ENCODE measurements around the gene MIA3. TPM values are rescaled to one million over a fixed set of nuclear protein-coding genes. Genes with fewer than 3 reads are reported as not detected.

MIA3 gene
- total RNA-seq, 2 donors from 2014 or later: 34.4 to 53.9 TPM

GRCh38 chr1:222610728-222611127, 7.2 kb upstream of the MIA3 start:
- H3K27me3 ChIP-seq: no peaks in the 10 kb centered on the region
- no peak for DNase-seq (ENCODE audit: low spot score)
- H3K4me3 ChIP-seq: no peak overlapping the region
- H3K4me1 ChIP-seq: no peaks in the 10 kb centered on the region
- no peak overlapping the region for H3K27ac ChIP-seq
- TF ChIP-seq CTCF (IDR thresholded peaks at IDR 0.05): no peak
- H3K9me3 ChIP-seq: no peaks in the 10 kb centered on the region
- no peaks in the 10 kb centered on the region for H3K36me3 ChIP-seq

GRCh38 chr1:222613627-222614026, 4.3 kb upstream of the MIA3 start:
- Histone ChIP-seq H3K4me3 (no peak overlapping the region), H3K9me3 (no peaks in the 10 kb centered on the region), H3K27ac (no peak overlapping the region), H3K4me1 (peaks cover 0 to 6% of the 10 kb centered on the region in 2 donors), H3K27me3 (no peaks in the 10 kb centered on the region), H3K36me3 (no peaks in the 10 kb centered on the region)
- no peak for TF ChIP-seq CTCF (IDR thresholded peaks at IDR 0.05)
- DNase-seq (ENCODE audit: low spot score): no peak

GRCh38 chr1:222616525-222616924, 1.4 kb upstream of the MIA3 start:
- no peak overlapping the region for H3K27ac ChIP-seq

GRCh38 chr1:222617367-222617951, 438 bp upstream of the MIA3 start:
- Histone ChIP-seq H3K36me3 (no peaks in the 10 kb centered on the region), H3K27me3 (no peaks in the 10 kb centered on the region), H3K4me3 (peak overlapping the region; percentile 48 to 98), H3K27ac (peak overlapping the region; percentile 50 to 65), H3K9me3 (no peaks in the 10 kb centered on the region), H3K4me1 (peaks cover 0 to 15% of the 10 kb centered on the region in 2 donors)
- TF ChIP-seq CTCF (IDR thresholded peaks at IDR 0.05): no peak
- DNase-seq (ENCODE audit: low spot score): peak; percentile 94

More at GRCh38 chr1:222616525-222616924, 1.4 kb upstream of the MIA3 start:
- TF ChIP-seq CTCF (IDR thresholded peaks at IDR 0.05): no peak
- Histone ChIP-seq H3K4me3 (no peak overlapping the region), H3K27me3 (no peaks in the 10 kb centered on the region), H3K36me3 (no peaks in the 10 kb centered on the region), H3K9me3 (no peaks in the 10 kb centered on the region), H3K4me1 (peaks cover 0 to 15% of the 10 kb centered on the region in 2 donors)
- no peak for DNase-seq (ENCODE audit: low spot score)

- no peak for DNase-seq (ENCODE audit: low spot score)
- Histone ChIP-seq H3K4me1 (peaks cover 0 to 18% of the 10 kb centered on the region in 2 donors), H3K36me3 (peaks cover 6% of the 10 kb centered on the region), H3K27me3 (no peaks in the 10 kb centered on the region), H3K4me3 (peak overlapping the region; percentile 98 to 99), H3K9me3 (no peaks in the 10 kb centered on the region), H3K27ac (peak overlapping the region; percentile 82 to 86)
- TF ChIP-seq CTCF (IDR thresholded peaks at IDR 0.05): no peak
These were observed 1.1 kb downstream of the MIA3 start for GRCh38 chr1:222618880-222619596.
